ENCODE results near the gene TET2. TPM values are rescaled to one million over a fixed set of nuclear protein-coding genes. Genes with fewer than 3 reads are reported as not detected.
A peak's percentile ranks its signal among the peaks of the same experiment; 100 is the strongest.

The TET2 gene
- total RNA-seq, 1 donor from 2014 or later: 51.2 TPM

GRCh38 chr4:105193536-105193935, 46.9 kb downstream of the TET2 start:
- no peaks in the 10 kb centered on the region for H3K27me3 Mint-ChIP-seq
- peaks cover 80% of the 10 kb centered on the region for H3K4me1 Mint-ChIP-seq
- intact Hi-C loops (cut with micrococcal nuclease): loop anchor here (5.0 kb wide), 2 partner anchors 44 to 279 kb away; partner anchors contain the start of gene PPA2
- TF ChIP-seq CTCF (IDR thresholded peaks at IDR 0.05): no peak
- ChIA-PET CTCF (no interaction called here), POLR2A (no interaction called here)
- peaks cover 30% of the 10 kb centered on the region for H3K36me3 Mint-ChIP-seq (ENCODE audit: low read depth)
- no peaks in the 10 kb centered on the region for H3K9me3 Mint-ChIP-seq
- DNase-seq (no peak), ATAC-seq (ENCODE audit: low read depth) (no peak)
- no peak overlapping the region for H3K27ac Mint-ChIP-seq
- no peak overlapping the region for H3K4me3 Mint-ChIP-seq

GRCh38 chr4:105194328-105195231, 47.9 kb downstream of the TET2 start:
- CTCF ChIA-PET: interaction anchor here (0.8 kb wide), 1 partner anchor 54 kb away, joined by 4 read pairs; no protein-coding TSS in a partner anchor
- no peaks in the 10 kb centered on the region for H3K27me3 Mint-ChIP-seq
- POLR2A ChIA-PET: interaction anchor here (0.5 kb wide), 1 partner anchor 146 kb away, joined by 5 read pairs; no protein-coding TSS in a partner anchor

GRCh38 chr4:105196523-105197145, 50.0 kb downstream of the TET2 start:
- DNase-seq (no peak), ATAC-seq (ENCODE audit: low read depth) (peak; percentile 60)
- TF ChIP-seq CTCF (IDR thresholded peaks at IDR 0.05): no peak
- intact Hi-C loops (cut with micrococcal nuclease): no loop called here
- Mint-ChIP-seq H3K4me1 (peaks cover 66% of the 10 kb centered on the region), H3K9me3 (no peaks in the 10 kb centered on the region), H3K36me3 (ENCODE audit: low read depth) (peaks cover 44% of the 10 kb centered on the region), H3K27me3 (no peaks in the 10 kb centered on the region), H3K27ac (peak overlapping the region; percentile 10), H3K4me3 (peak overlapping the region; percentile 25)
- CTCF ChIA-PET: interaction anchor here (1.0 to 1.5 kb wide), 4 partner anchors 10 to 275 kb away, joined by 3 to 4 read pairs (median 3); no protein-coding TSS in a partner anchor
- POLR2A ChIA-PET: interaction anchor here (1.7 kb wide), 1 partner anchor 277 kb away, joined by 4 read pairs; the partner anchor contains the start of gene PPA2

More at GRCh38 chr4:105194328-105195231, 47.9 kb downstream of the TET2 start:
- DNase-seq: no peak
- H3K27ac Mint-ChIP-seq: no peak overlapping the region
- H3K9me3 Mint-ChIP-seq: no peaks in the 10 kb centered on the region
- H3K4me1 Mint-ChIP-seq: peaks cover 75% of the 10 kb centered on the region
- no peak for ATAC-seq (ENCODE audit: low read depth)
- H3K4me3 Mint-ChIP-seq: no peak overlapping the region
- intact Hi-C loops (cut with micrococcal nuclease): loop anchor here (5.0 kb wide), 2 partner anchors 43 to 278 kb away; partner anchors contain the start of gene PPA2
- no peak for TF ChIP-seq CTCF (IDR thresholded peaks at IDR 0.05)
- peaks cover 37% of the 10 kb centered on the region for H3K36me3 Mint-ChIP-seq (ENCODE audit: low read depth)

GRCh38 chr4:105197777-105198176, 51.1 kb downstream of the TET2 start:
- Mint-ChIP-seq H3K36me3 (ENCODE audit: low read depth) (peaks cover 44% of the 10 kb centered on the region), H3K4me1 (peaks cover 56% of the 10 kb centered on the region), H3K9me3 (no peaks in the 10 kb centered on the region), H3K27me3 (no peaks in the 10 kb centered on the region), H3K27ac (no peak overlapping the region), H3K4me3 (no peak overlapping the region)
- DNase-seq (no peak), ATAC-seq (ENCODE audit: low read depth) (no peak)
- intact Hi-C loops (cut with micrococcal nuclease): no loop called here
- TF ChIP-seq CTCF (IDR thresholded peaks at IDR 0.05): no peak
- CTCF ChIA-PET: interaction anchor here (1.3 to 1.5 kb wide), 2 partner anchors 11 to 28 kb away, joined by 3 read pairs; no protein-coding TSS in a partner anchor
- POLR2A ChIA-PET: no interaction called here

- no peaks in the 10 kb centered on the region for H3K9me3 Mint-ChIP-seq
- no peak for ATAC-seq (ENCODE audit: low read depth)
- H3K4me1 Mint-ChIP-seq: peaks cover 51% of the 10 kb centered on the region
- H3K4me3 Mint-ChIP-seq: no peak overlapping the region
- TF ChIP-seq CTCF (IDR thresholded peaks at IDR 0.05): no peak
- intact Hi-C loops (cut with micrococcal nuclease): no loop called here
- no peaks in the 10 kb centered on the region for H3K27me3 Mint-ChIP-seq
- no peak overlapping the region for H3K27ac Mint-ChIP-seq
- peaks cover 41% of the 10 kb centered on the region for H3K36me3 Mint-ChIP-seq (ENCODE audit: low read depth)
- no peak for DNase-seq
- ChIA-PET CTCF (interaction anchor here (1.5 kb wide), 1 partner anchor 27 kb away, joined by 3 read pairs; no protein-coding TSS in a partner anchor), POLR2A (no interaction called here)
These were observed 51.9 kb downstream of the TET2 start for GRCh38 chr4:105198541-105198940.

Measured in activated B cell treated with CpG ODN at 0.5 μM for 24 hours (primary cell).